Astrocyte of the spinal cord (primary cell): ENCODE measurements around the gene LCN12.

Experiments
- DNase-seq: peaks from one replicate; pipeline ENCODE4 v3.0.0; 2011; ENCODE audit warnings: low read depth, low spot score
- H3K4me3 ChIP-seq: 2 replicates; pipeline ENCODE4 v1.5.1; 2011; ENCODE audit warnings: low read depth, mild to moderate bottlenecking, low read length, moderate library complexity
- CTCF ChIP-seq: IDR thresholded peaks from 2 replicates; pipeline ENCODE4 v1.5.1; 2012; ENCODE audit warnings: low read depth, mild to moderate bottlenecking, low read length, inconsistent platforms
- in situ Hi-C: cut with HindIII; loops from 2 replicates; pipeline ENCODE4 v1.10.0; 2017; ENCODE audit warnings: low sequenced_read_pairs

LCN12 gene

GRCh38 chr9:136982232-136983051 is 30.4 kb downstream of the LCN12 start, which contains the start of gene LCNL1:
TSS of gene LCNL1 (plus strand) at chr9:136982993. CDS start at chr9:136983587, 594 bp downstream.
- no peak for DNase-seq
- in situ Hi-C loops: no loop called here
- TF ChIP-seq CTCF: no peak
- no peak within 1 kb of the TSS for H3K4me3 ChIP-seq

- no peak for TF ChIP-seq CTCF
- in situ Hi-C loops: no loop called here
- no peak for DNase-seq
- H3K4me3 ChIP-seq: no peak overlapping the region
Measured at GRCh38 chr9:136983167-136983566, 31.1 kb downstream of the LCN12 start.

GRCh38 chr9:136983656-136984314 is 31.7 kb downstream of the LCN12 start:
- in situ Hi-C loops: no loop called here
- DNase-seq: no peak
- H3K4me3 ChIP-seq: no peak overlapping the region
- TF ChIP-seq CTCF: no peak

- DNase-seq: no peak
- no peak for TF ChIP-seq CTCF
- in situ Hi-C loops: no loop called here
- no peak overlapping the region for H3K4me3 ChIP-seq
Measured at GRCh38 chr9:136984464-136985026, 32.5 kb downstream of the LCN12 start.

- TF ChIP-seq CTCF: no peak
- H3K4me3 ChIP-seq: no peak overlapping the region
- in situ Hi-C loops: no loop called here
- DNase-seq: no peak
Measured at GRCh38 chr9:136985027-136985602, 33.0 kb downstream of the LCN12 start.

- no peak for DNase-seq
- H3K4me3 ChIP-seq: no peak overlapping the region
- in situ Hi-C loops: no loop called here
- TF ChIP-seq CTCF: no peak
Measured at GRCh38 chr9:136985853-136986252, 33.8 kb downstream of the LCN12 start.
